GM12878 (cell line): ENCODE measurements around the gene RPS6KA2. TPM values are rescaled to one million over a fixed set of nuclear protein-coding genes. Genes with fewer than 3 reads are reported as not detected.

Experiments
- ATAC-seq: fragments of 200-7000 bp; cut with Tn5 transposase; 3 replicates; pipeline ENCODE4 v1.9.1; 2020; ENCODE audit warnings: mild to moderate bottlenecking, moderate library complexity
- BruUV-seq: library from RNA; stranded (reverse); fragments of 400-500 nt; replicated peaks from 2 replicates; lab custom pipeline; 2021; lab: Mats Ljungman, UMichigan
- CTCF ChIA-PET: fragments of 300-600 bp; sonication (Branson Sonifier 250); formaldehyde crosslinking; extraction: SDS; loops from one replicate; lab custom pipeline; 2021; ENCODE audit warnings: inconsistent platforms; lab: Yijun Ruan, JAX
- POLR2A ChIA-PET: fragments of 350-600 bp; formaldehyde crosslinking; extraction: SDS; loops from one replicate; lab custom pipeline; 2021; ENCODE audit warnings: inconsistent platforms; lab: Charles Lee
- RAD21 ChIA-PET: fragments of 300-600 bp; sonication (Branson Sonifier 250); formaldehyde crosslinking; loops from one replicate; lab custom pipeline; 2023; ENCODE audit warnings: antibody characterized with exemption; ENCODE audit not compliant: unreplicated experiment; lab: Charles Lee
- SMC1A ChIA-PET: fragments of 300-600 bp; sonication (Branson Sonifier 250); formaldehyde crosslinking; loops from one replicate; lab custom pipeline; 2023; ENCODE audit not compliant: unreplicated experiment, uncharacterized antibody; lab: Charles Lee
- DNase-seq: peaks from one replicate; pipeline ENCODE4 v3.0.0-alpha.2; 2011; ENCODE audit warnings: low read depth, low spot score
- FAIRE-seq: peaks from 3 replicates; lab custom pipeline; 2011; peaks lifted over from hg19 to GRCh38; lab: Jason Lieb, UNC
- H2AFZ ChIP-seq: 2 replicates; pipeline ENCODE4 v1.6.0; 2011; ENCODE audit warnings: low read depth, low read length, control low read depth; ENCODE audit not compliant: control insufficient read depth
- H3K27ac ChIP-seq: 2 replicates; pipeline ENCODE4 v1.5.1; 2011; ENCODE audit warnings: control low read depth; ENCODE audit not compliant: control insufficient read depth, insufficient read depth
- H3K27me3 ChIP-seq, 2 experiments: replicated peaks in 1 of 2; 2 replicates each; pipeline versions ENCODE4 v1.6.0 to v1.6.1; 2011; ENCODE audit warnings: low read length in 1 of 2; ENCODE audit not compliant: control insufficient read depth in 2 of 2, insufficient read depth in 2 of 2
- H3K36me3 ChIP-seq, 2 experiments: 2 replicates each; pipeline ENCODE4 v1.5.1; 2011; ENCODE audit warnings: low read length in 1 of 2; ENCODE audit not compliant: control insufficient read depth in 2 of 2, insufficient read depth in 2 of 2
- H3K4me1 ChIP-seq: 2 replicates; pipeline ENCODE4 v1.6.1; 2011; ENCODE audit warnings: mild to moderate bottlenecking, low read length, moderate library complexity, mixed read lengths; ENCODE audit not compliant: control insufficient read depth, insufficient read depth
- H3K4me2 ChIP-seq: 2 replicates; pipeline ENCODE4 v1.6.0; 2011; ENCODE audit warnings: control low read depth; ENCODE audit not compliant: control insufficient read depth, insufficient read depth
- H3K4me3 ChIP-seq: fragments of 200-600 bp; sonication (generic); 2 replicates; pipeline ENCODE4 v1.5.1; 2016
- H3K79me2 ChIP-seq: 2 replicates; pipeline ENCODE4 v1.6.0; 2011; ENCODE audit warnings: low read length; ENCODE audit not compliant: control insufficient read depth, insufficient read depth
- H3K9ac ChIP-seq: 2 replicates; pipeline ENCODE4 v1.8.0; 2011; ENCODE audit warnings: low read length, control low read depth, mixed read lengths; ENCODE audit not compliant: control insufficient read depth, insufficient read depth
- H3K9me3 ChIP-seq: replicated peaks from 3 replicates; pipeline ENCODE4 v1.5.1; 2011; ENCODE audit warnings: mild to moderate bottlenecking, low read length; ENCODE audit not compliant: control insufficient read depth, insufficient read depth
- H4K20me1 ChIP-seq: 2 replicates; pipeline ENCODE4 v1.6.0; 2011; ENCODE audit not compliant: control insufficient read depth, insufficient read depth
- BACH1 ChIP-seq: fragments of 450-650 bp; IDR thresholded peaks from 2 replicates; pipeline ENCODE4 v1.6.1; 2017; ENCODE audit warnings: mild to moderate bottlenecking, borderline replicate concordance
- BCLAF1 ChIP-seq: fragments of 450-650 bp; IDR thresholded peaks from 2 replicates; pipeline ENCODE4 v1.6.1; 2017; ENCODE audit warnings: antibody characterized with exemption, mild to moderate bottlenecking, moderate library complexity
- EED ChIP-seq: sonication (generic); IDR thresholded peaks from 2 replicates; pipeline ENCODE4 v1.6.1; 2016; ENCODE audit warnings: antibody characterized with exemption, low read depth
- FOXM1 ChIP-seq: IDR thresholded peaks from 2 replicates; pipeline ENCODE4 v1.6.1; 2012; ENCODE audit warnings: low read depth, mild to moderate bottlenecking, inconsistent platforms, low read length, moderate library complexity
- KAT2A ChIP-seq: conservative IDR thresholded peaks from 2 replicates; pipeline ENCODE4 v1.6.1; 2011; ENCODE audit warnings: low read depth, low read length; ENCODE audit not compliant: control insufficient read depth
- MTA2 ChIP-seq: fragments of 450-650 bp; IDR thresholded peaks from 2 replicates; pipeline ENCODE4 v1.6.1; 2016; ENCODE audit warnings: low read depth, mild to moderate bottlenecking, moderate library complexity
- NFXL1 ChIP-seq: fragments of 450-650 bp; IDR thresholded peaks from 2 replicates; pipeline ENCODE4 v1.6.1; 2017; ENCODE audit warnings: antibody characterized with exemption, mild to moderate bottlenecking, borderline replicate concordance
- PAX8 ChIP-seq: fragments of 450-650 bp; IDR thresholded peaks from 2 replicates; pipeline ENCODE4 v1.6.1; 2017; ENCODE audit warnings: mild to moderate bottlenecking, moderate library complexity
- RB1 ChIP-seq: fragments of 450-650 bp; formaldehyde crosslinking; IDR thresholded peaks from 2 replicates; pipeline ENCODE4 v1.6.1; 2017; ENCODE audit warnings: mild to moderate bottlenecking, borderline replicate concordance
- RELA ChIP-seq: fragments of 450-650 bp; IDR thresholded peaks from 2 replicates; pipeline ENCODE4 v1.8.0; 2014; ENCODE audit warnings: borderline replicate concordance; ENCODE audit not compliant: partially characterized antibody
- TCF7 ChIP-seq: IDR thresholded peaks from 2 replicates; pipeline ENCODE4 v1.6.1; 2014; ENCODE audit warnings: antibody characterized with exemption, borderline replicate concordance
- WRNIP1 ChIP-seq: IDR thresholded peaks from 2 replicates; pipeline ENCODE4 v1.6.1; 2011; ENCODE audit warnings: low read depth, low read length, improper control_type of control experiment, borderline replicate concordance
- WGBS: methylation state at CpG from one replicate; pipeline ENCODE4 v1.1.6; 2016; ENCODE audit warnings: low lambda C conversion rate; ENCODE audit not compliant: insufficient replicate concordance, insufficient coverage; ENCODE audit errors: missing lambda C conversion rate; 5-methylcytosine and 5-hydroxymethylcytosine counted together
- in situ Hi-C: fragments of 300-500 bp; cut with MboI; formaldehyde crosslinking; loops from 9 replicates; pipeline ENCODE4 v1.14.3; 2018; ENCODE audit warnings: mixed read lengths
- intact Hi-C: fragments of 100-400 bp; cut with micrococcal nuclease; formaldehyde crosslinking; loops from one replicate; pipeline ENCODE4 v1.14.2; 2022; ENCODE audit not compliant: unreplicated experiment
- polyA plus RNA-seq, 11 experiments: library from polyadenylated mRNA; depleted of rRNA in 4 of 11; unstranded in 6 of 11; stranded (reverse) in 5 of 11; fragments of >200 nt; fragmentation: Nextera tagmentation in 4 of 11; fragmentation: Illumina TruSeq in 1 of 11; extraction: Ambion mirVana in 4 of 11; extraction: Trizol in 1 of 11; gene quantifications; 1 replicate in 1 of 11; 2 replicates in 10 of 11; pipeline versions ENCODE4 v1.2.1 to v1.2.3, GENCODE V29; 2011 to 2016; ENCODE audit warnings: inconsistent platforms in 2 of 11, missing spikeins in 2 of 11, low read depth in 1 of 11
- total RNA-seq, 4 experiments: library from RNA; depleted of rRNA in 3 of 4; stranded (reverse); fragments of >200 nt in 3 of 4; fragmentation: Illumina TruSeq in 1 of 4; extraction: Trizol in 1 of 4; gene quantifications; 2 replicates each; pipeline versions ENCODE4 v1.2.1 to v1.2.3, GENCODE V29; 2013 to 2021
- TF ChIP-seq, protein P1 (sequence below): IDR thresholded peaks from 2 replicates; pipeline ENCODE4 v1.6.1; 2011; ENCODE audit warnings: low read depth, mild to moderate bottlenecking, low read length, moderate library complexity, borderline replicate concordance; ENCODE audit errors: extremely low read depth

Gene RPS6KA2
- total and polyA plus RNA-seq, 10 of the 15 experiments (the other 5 are each of a cell fraction or from before 2014, with no cell fraction given): 0.02 to 1.0 (median 0.22) TPM; not detected in 1

DNA sequence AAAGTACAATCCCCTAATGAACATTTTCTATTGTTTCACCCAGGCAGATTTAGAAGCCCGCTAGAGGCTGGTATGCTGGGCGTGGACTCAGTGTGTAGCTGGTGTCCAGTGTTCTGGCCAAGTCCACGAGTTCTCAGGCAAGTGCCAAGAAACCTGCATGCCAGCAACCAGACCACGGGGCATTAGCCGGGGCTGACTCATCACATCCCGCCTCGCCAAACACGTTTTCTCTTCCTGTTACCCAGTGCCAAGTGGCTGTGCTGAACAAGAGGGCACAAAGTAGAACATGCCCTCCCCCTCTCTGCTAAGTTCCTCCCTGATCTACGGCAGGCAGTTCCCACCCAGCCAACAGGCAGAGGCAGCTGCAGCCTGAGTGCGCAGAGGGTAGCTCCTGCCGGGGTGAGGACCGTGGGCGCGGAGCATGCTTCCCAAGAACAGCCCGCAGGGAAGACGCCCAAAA, 70.2 kb downstream of the RPS6KA2 start:
- no peaks in the 10 kb centered on the region for H3K4me1 ChIP-seq
- ChIA-PET SMC1A (no interaction called here), CTCF (no interaction called here), RAD21 (no interaction called here), POLR2A (no interaction called here)
- DNase-seq (no peak), ATAC-seq (no peak), FAIRE-seq (no peak)
- H3K4me2 ChIP-seq: no peak overlapping the region
- H3K9ac ChIP-seq: no peak overlapping the region
- H3K79me2 ChIP-seq: no peaks in the 10 kb centered on the region
- H2AFZ ChIP-seq: no peak overlapping the region
- BruUV-seq: no TSS peak
- H3K27me3 ChIP-seq: no peaks in the 10 kb centered on the region
- H4K20me1 ChIP-seq: no peaks in the 10 kb centered on the region
- in situ Hi-C loops: no loop called here
- no peaks in the 10 kb centered on the region; the same call in 2 of the 3 replicates for H3K9me3 ChIP-seq
- whole genome bisulfite sequencing: 34% methylated on average over 16 of the region's 16 CpGs
- no peak overlapping the region for H3K27ac ChIP-seq
- H3K36me3 ChIP-seq: no peaks in the 10 kb centered on the region
- H3K4me3 ChIP-seq: no peak overlapping the region
- TF ChIP-seq BACH1: no peak
- no peak for TF ChIP-seq EED
- TF ChIP-seq MTA2: no peak
- no peak for TF ChIP-seq TCF7
- TF ChIP-seq BCLAF1: no peak
- TF ChIP-seq, protein P1, sequence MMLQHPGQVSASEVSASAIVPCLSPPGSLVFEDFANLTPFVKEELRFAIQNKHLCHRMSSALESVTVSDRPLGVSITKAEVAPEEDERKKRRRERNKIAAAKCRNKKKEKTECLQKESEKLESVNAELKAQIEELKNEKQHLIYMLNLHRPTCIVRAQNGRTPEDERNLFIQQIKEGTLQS: no peak
- TF ChIP-seq FOXM1: no peak
- TF ChIP-seq PAX8: no peak
- no peak for TF ChIP-seq RELA
- no peak for TF ChIP-seq WRNIP1
- no peak for TF ChIP-seq NFXL1
- no peak for TF ChIP-seq RB1
- no peak for TF ChIP-seq KAT2A
- intact Hi-C loops: no loop called here
